Loucy (cell line): ENCODE measurements around the gene NCKAP5.

Experiments used
- EZH2phosphoT487 ChIP-seq: fragments of 200-600 bp; IDR thresholded peaks from 2 replicates; pipeline ENCODE4 v1.6.1; 2018; ENCODE audit warnings: antibody characterized with exemption, mild to moderate bottlenecking, moderate library complexity, borderline replicate concordance
- TF ChIP-seq, protein P1 (sequence below): fragments of 200-600 bp; sonication (generic); conservative IDR thresholded peaks from 2 replicates; pipeline ENCODE4 v1.5.1; 2014; ENCODE audit warnings: mild to moderate bottlenecking, antibody characterized with exemption, low read length

DNA sequence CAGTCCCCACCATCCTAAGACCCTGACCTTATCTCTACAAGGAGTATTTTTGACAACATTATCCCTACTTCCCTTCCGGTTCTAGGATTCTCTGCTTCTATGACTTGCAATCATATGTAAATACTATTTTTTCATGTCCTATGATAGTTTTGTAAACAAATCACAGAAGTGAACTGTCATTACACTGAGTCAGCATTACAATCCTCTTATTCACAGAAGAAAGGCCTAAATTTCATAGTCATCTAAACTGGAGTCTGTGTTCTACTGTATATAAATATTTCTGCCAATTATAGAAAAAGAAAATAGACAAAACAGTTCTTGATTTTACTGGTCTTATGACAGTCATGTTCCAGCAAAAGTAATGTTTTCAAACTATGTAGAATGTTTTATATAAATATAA lies 265.1 kb downstream of the NCKAP5 start:
- TF ChIP-seq, protein P1, sequence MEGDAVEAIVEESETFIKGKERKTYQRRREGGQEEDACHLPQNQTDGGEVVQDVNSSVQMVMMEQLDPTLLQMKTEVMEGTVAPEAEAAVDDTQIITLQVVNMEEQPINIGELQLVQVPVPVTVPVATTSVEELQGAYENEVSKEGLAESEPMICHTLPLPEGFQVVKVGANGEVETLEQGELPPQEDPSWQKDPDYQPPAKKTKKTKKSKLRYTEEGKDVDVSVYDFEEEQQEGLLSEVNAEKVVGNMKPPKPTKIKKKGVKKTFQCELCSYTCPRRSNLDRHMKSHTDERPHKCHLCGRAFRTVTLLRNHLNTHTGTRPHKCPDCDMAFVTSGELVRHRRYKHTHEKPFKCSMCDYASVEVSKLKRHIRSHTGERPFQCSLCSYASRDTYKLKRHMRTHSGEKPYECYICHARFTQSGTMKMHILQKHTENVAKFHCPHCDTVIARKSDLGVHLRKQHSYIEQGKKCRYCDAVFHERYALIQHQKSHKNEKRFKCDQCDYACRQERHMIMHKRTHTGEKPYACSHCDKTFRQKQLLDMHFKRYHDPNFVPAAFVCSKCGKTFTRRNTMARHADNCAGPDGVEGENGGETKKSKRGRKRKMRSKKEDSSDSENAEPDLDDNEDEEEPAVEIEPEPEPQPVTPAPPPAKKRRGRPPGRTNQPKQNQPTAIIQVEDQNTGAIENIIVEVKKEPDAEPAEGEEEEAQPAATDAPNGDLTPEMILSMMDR = no peak
- no peak for TF ChIP-seq EZH2phosphoT487
